Psoas muscle (tissue), 8 donors: ENCODE results near the gene EVPL. TPM values are rescaled to one million over a fixed set of nuclear protein-coding genes. Genes with fewer than 3 reads are reported as not detected.

Experiments used
- ATAC-seq, 4 donors: fragments of 200-7000 bp; cut with Tn5 transposase; one replicate each; pipeline ENCODE4 v1.9.1; 2020; ENCODE audit warnings: moderate library complexity in 3 of 4, mild to moderate bottlenecking in 2 of 4
- DNase-seq, 2 donors: peaks; one replicate each; pipeline ENCODE4 v3.0.0-alpha.2; 2020
- H3K27ac ChIP-seq: fragments of 200-600 bp; one replicate; pipeline ENCODE4 v1.8.0; 2022
- H3K27me3 ChIP-seq, 3 donors: fragments of 200-600 bp in 1 of 3; one replicate each; pipeline versions ENCODE4 v1.6.1 to v1.8.0; 2013 to 2022; ENCODE audit warnings: low read length in 2 of 3, mild to moderate bottlenecking in 2 of 3, moderate library complexity in 1 of 3; ENCODE audit not compliant: insufficient read depth in 3 of 3
- H3K36me3 ChIP-seq, 2 donors: fragments of 200-600 bp in 1 of 2; one replicate each; pipeline versions ENCODE4 v1.6.1 to v1.8.0; 2013 to 2022; ENCODE audit warnings: low read depth in 1 of 2, mild to moderate bottlenecking in 1 of 2, moderate library complexity in 1 of 2; ENCODE audit not compliant: insufficient read depth in 1 of 2
- H3K4me1 ChIP-seq: fragments of 200-600 bp; one replicate; pipeline ENCODE4 v1.8.0; 2022
- H3K4me3 ChIP-seq: fragments of 200-600 bp; one replicate; pipeline ENCODE4 v1.8.0; 2022; ENCODE audit warnings: mild to moderate bottlenecking
- H3K9me3 ChIP-seq: fragments of 200-600 bp; one replicate; pipeline ENCODE4 v1.8.0; 2022
- CTCF ChIP-seq: fragments of 200-600 bp; IDR thresholded peaks from one replicate; pipeline ENCODE4 v1.8.0; 2022; ENCODE audit warnings: antibody characterized with exemption
- WGBS, 3 donors: extraction: QIAGEN DNeasy Blood & Tissue Kit; methylation state at CpG; one replicate each; pipeline versions ENCODE4 v1.1.6 to v1.1.7; 2013; 5-methylcytosine and 5-hydroxymethylcytosine counted together
- intact Hi-C, 2 donors: fragments of 100-400 bp; cut with DNase I; formaldehyde crosslinking; loops; one replicate each; pipeline versions ENCODE4 v1.11.0 to v1.14.2; 2022
- polyA plus RNA-seq, 3 donors: library from polyadenylated mRNA; stranded (reverse); fragments of 200-250 nt; gene quantifications; one replicate each; pipeline ENCODE4 v1.2.3, GENCODE V29; 2013
- total RNA-seq, 4 donors: library from RNA; stranded (reverse); fragmentation: NEBNext Ultra II Directional in 2 of 4; extraction: Animal tissue kit (Norgen Biotek cat#: 25700) in 2 of 4; gene quantifications; one replicate each; pipeline versions ENCODE4 v1.2.1 to v1.2.4, GENCODE V29; 2021 to 2023
- donor health status: healthy with polysubstance abuse.
- donor health status: DM: no; HTN: no; CAD: no; lungs with moderate emphysema.
- donor health status: Bipolar disorder and iron deficiency.
- donor health status: healthy.
- donor health status: DM: yes; HTN: yes; CAD: no.
- donor health status: DM: no; HTN: no; CAD: no.
- donor health status: DM: no; HTN: no; CAD: no.
- donor health status: DM: yes; HTN: yes; CAD: no.

EVPL gene
- total and polyA plus RNA-seq, 7 donors = 0.03 to 0.36 (median 0.11) TPM; not detected in 1

- ATAC-seq = no peak
Observed at GRCh38 chr17:76056882-76057281, 29.8 kb upstream of the EVPL start.

GRCh38 chr17:76054112-76054476, 27.0 kb upstream of the EVPL start:
- H3K36me3 ChIP-seq = peaks cover 6 to 100% of the 10 kb centered on the region in 2 donors
- no peak for ATAC-seq
- intact Hi-C loops = no loop called here

More at GRCh38 chr17:76056882-76057281, 29.8 kb upstream of the EVPL start:
- 91 to 94% (median 92%) methylated on average over 3 of the region's 3 CpGs for WGBS, 3 donors
- TF ChIP-seq CTCF = no peak
- H3K9me3 ChIP-seq = no peaks in the 10 kb centered on the region
- no peak overlapping the region for H3K27ac ChIP-seq
- no peaks in the 10 kb centered on the region for H3K27me3 ChIP-seq
- no peak overlapping the region for H3K4me3 ChIP-seq
- no peaks in the 10 kb centered on the region for H3K4me1 ChIP-seq
- intact Hi-C loops = no loop called here
- H3K36me3 ChIP-seq = peaks cover 17 to 100% of the 10 kb centered on the region in 2 donors
- DNase-seq = no peak

DNA sequence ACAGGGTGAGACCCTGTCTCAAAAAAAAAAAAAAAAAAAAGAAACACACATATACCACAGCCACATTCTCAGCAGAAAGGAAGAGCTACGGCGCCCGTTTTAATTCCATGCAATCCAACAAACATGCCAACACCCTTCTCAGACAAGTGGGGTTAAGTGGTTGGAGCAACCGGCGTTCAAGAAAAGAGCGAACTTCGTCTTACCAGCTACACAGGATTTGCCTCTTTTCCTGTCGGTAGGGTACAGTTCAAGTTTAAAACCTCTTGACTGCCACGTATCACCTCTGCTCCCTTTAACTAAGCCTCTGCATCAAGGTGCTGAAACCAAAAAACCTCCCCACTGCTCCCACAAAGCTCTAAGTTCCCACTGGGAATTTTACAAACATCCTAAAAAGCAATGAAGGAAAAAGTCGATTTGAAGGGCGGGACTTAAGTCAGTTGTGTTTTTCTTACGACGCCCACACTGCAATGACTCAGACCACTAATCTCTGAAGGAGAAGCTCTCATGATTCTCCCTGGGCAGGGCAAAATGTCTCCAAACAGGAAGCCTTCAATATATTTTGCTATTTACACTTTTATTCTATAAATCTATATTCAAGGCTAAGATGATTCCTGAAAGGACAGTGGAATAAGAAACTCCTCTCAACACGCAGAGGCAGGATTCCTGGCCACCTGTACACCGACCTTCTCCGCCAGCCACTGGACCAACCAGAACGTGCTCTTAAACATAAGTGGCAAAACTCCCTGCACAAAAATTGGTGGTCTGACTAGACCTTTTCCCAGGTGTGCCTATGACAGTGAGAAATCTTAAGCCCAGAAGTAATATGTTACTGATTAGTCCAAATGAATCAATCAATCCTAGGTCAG, 26.4 kb upstream of the EVPL start:
- Histone ChIP-seq H3K27me3 (no peaks in the 10 kb centered on the region), H3K27ac (no peak overlapping the region), H3K36me3 (peaks cover 6 to 100% of the 10 kb centered on the region in 2 donors), H3K4me1 (no peaks in the 10 kb centered on the region), H3K9me3 (no peaks in the 10 kb centered on the region), H3K4me3 (no peak overlapping the region)
- no peak for DNase-seq
- no peak for ATAC-seq
- intact Hi-C loops = no loop called here
- TF ChIP-seq CTCF = no peak
- WGBS, 3 donors = 87 to 88% (median 88%) methylated on average over 17 of the region's 17 CpGs

More at GRCh38 chr17:76054112-76054476, 27.0 kb upstream of the EVPL start:
- WGBS, 3 donors = 90 to 95% (median 94%) methylated on average over 4 of the region's 4 CpGs
- TF ChIP-seq CTCF = no peak
- no peak for DNase-seq
- Histone ChIP-seq H3K27me3 (no peaks in the 10 kb centered on the region), H3K9me3 (no peaks in the 10 kb centered on the region), H3K4me1 (no peaks in the 10 kb centered on the region), H3K27ac (no peak overlapping the region), H3K4me3 (no peak overlapping the region)

DNA sequence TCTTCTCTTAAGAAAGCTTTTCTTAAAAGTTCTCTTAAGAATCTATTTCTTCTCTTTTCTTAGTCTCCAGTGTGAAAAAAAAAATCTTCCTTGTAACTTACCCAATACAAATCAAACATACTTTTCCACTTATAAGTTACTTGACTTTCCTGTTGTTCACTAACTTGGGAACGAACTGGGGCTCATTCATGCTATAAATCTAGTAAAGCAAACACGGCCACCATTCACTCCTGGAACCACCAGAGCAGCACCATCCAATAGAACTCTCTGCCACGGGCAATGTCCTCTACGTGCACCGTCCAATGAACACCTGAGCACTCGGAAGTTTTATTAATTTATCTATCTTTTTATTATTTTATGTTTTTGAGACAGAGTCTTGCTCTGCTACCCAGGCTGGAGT, 24.5 kb upstream of the EVPL start:
- intact Hi-C loops = no loop called here
- no peak overlapping the region for H3K4me3 ChIP-seq

More for the DNA sequence above, 24.5 kb upstream of the EVPL start:
- WGBS, 3 donors = 86 to 87% (median 87%) methylated on average over 6 of the region's 6 CpGs
- no peak for ATAC-seq
- H3K4me1 ChIP-seq = no peaks in the 10 kb centered on the region
- DNase-seq = no peak
- peaks cover 13 to 100% of the 10 kb centered on the region in 2 donors for H3K36me3 ChIP-seq
- H3K9me3 ChIP-seq = no peaks in the 10 kb centered on the region
- H3K27ac ChIP-seq = no peak overlapping the region
- no peak for TF ChIP-seq CTCF
- H3K27me3 ChIP-seq = no peaks in the 10 kb centered on the region
